BLaER1 (cell line): Measurements from ENCODE around the gene EMX1.

ENCODE experiments used
- H3K27ac ChIP-seq: shearing (Covaris generic); formaldehyde crosslinking; 2 replicates; pipeline ENCODE4 v1.8.1; 2022
- H3K27me3 ChIP-seq: shearing (Covaris generic); formaldehyde crosslinking; 2 replicates; pipeline ENCODE4 v1.8.1; 2022
- H3K36me3 ChIP-seq: shearing (Covaris generic); formaldehyde crosslinking; 2 replicates; pipeline ENCODE4 v1.8.1; 2022
- H3K4me1 ChIP-seq: shearing (Covaris generic); formaldehyde crosslinking; 2 replicates; pipeline ENCODE4 v1.8.1; 2022
- H3K4me2 ChIP-seq: shearing (Covaris generic); formaldehyde crosslinking; 2 replicates; pipeline ENCODE4 v1.8.1; 2022
- H3K4me3 ChIP-seq: shearing (Covaris generic); formaldehyde crosslinking; 2 replicates; pipeline ENCODE4 v1.8.1; 2022
- H3K9ac ChIP-seq: shearing (Covaris generic); formaldehyde crosslinking; 2 replicates; pipeline ENCODE4 v1.8.1; 2022
- H3K9me3 ChIP-seq: shearing (Covaris generic); formaldehyde crosslinking; 2 replicates; pipeline ENCODE4 v1.8.1; 2022
- H4K20me1 ChIP-seq: shearing (Covaris generic); formaldehyde crosslinking; 2 replicates; pipeline ENCODE4 v1.8.1; 2022
- Cebpa-rat ChIP-seq: shearing (Covaris generic); IDR thresholded peaks from 2 replicates; pipeline ENCODE4 v1.8.1; 2022

EMX1 gene

GRCh38 chr2:72914589-72915319 lies 2.6 kb upstream of the EMX1 start:
- H4K20me1 ChIP-seq = peaks cover 68% of the 10 kb centered on the region
- H3K4me1 ChIP-seq = peaks cover 36% of the 10 kb centered on the region
- no peak for TF ChIP-seq Cebpa-rat
- no peak overlapping the region for H3K9ac ChIP-seq
- no peak overlapping the region for H3K4me3 ChIP-seq
- no peak overlapping the region for H3K27ac ChIP-seq
- no peaks in the 10 kb centered on the region for H3K9me3 ChIP-seq
- H3K4me2 ChIP-seq = no peak overlapping the region
- no peaks in the 10 kb centered on the region for H3K36me3 ChIP-seq
- peaks cover 100% of the 10 kb centered on the region for H3K27me3 ChIP-seq

GRCh38 chr2:72915320-72915906 lies 1.9 kb upstream of the EMX1 start:
- H3K9ac ChIP-seq = no peak overlapping the region
- H3K9me3 ChIP-seq = no peaks in the 10 kb centered on the region
- TF ChIP-seq Cebpa-rat = no peak
- peak overlapping the region; percentile 97 for H3K4me2 ChIP-seq
- H4K20me1 ChIP-seq = peaks cover 75% of the 10 kb centered on the region
- no peaks in the 10 kb centered on the region for H3K36me3 ChIP-seq
- H3K27ac ChIP-seq = no peak overlapping the region
- peaks cover 43% of the 10 kb centered on the region for H3K4me1 ChIP-seq
- peak overlapping the region; percentile 65 for H3K4me3 ChIP-seq
- H3K27me3 ChIP-seq = peaks cover 100% of the 10 kb centered on the region

GRCh38 chr2:72915907-72916742 lies 1.2 kb upstream of the EMX1 start:
- TF ChIP-seq Cebpa-rat = no peak
- H3K4me1 ChIP-seq = peaks cover 46% of the 10 kb centered on the region
- peaks cover 78% of the 10 kb centered on the region for H4K20me1 ChIP-seq
- H3K4me2 ChIP-seq = peak overlapping the region; percentile 97
- peaks cover 100% of the 10 kb centered on the region for H3K27me3 ChIP-seq
- H3K9me3 ChIP-seq = no peaks in the 10 kb centered on the region
- H3K36me3 ChIP-seq = no peaks in the 10 kb centered on the region
- peak overlapping the region; percentile 65 for H3K4me3 ChIP-seq
- no peak overlapping the region for H3K27ac ChIP-seq
- 0 out of 2 replicates have a peak overlapping the region, but pooled peaks have one; percentile 28 for H3K9ac ChIP-seq

GRCh38 chr2:72916743-72917137 lies 579 bp upstream of the EMX1 start:
- Histone ChIP-seq H3K27ac (no peak overlapping the region), H4K20me1 (peaks cover 83% of the 10 kb centered on the region), H3K4me3 (peak overlapping the region; percentile 65), H3K36me3 (no peaks in the 10 kb centered on the region), H3K27me3 (peaks cover 100% of the 10 kb centered on the region), H3K4me2 (peak overlapping the region; percentile 97), H3K9me3 (no peaks in the 10 kb centered on the region), H3K9ac (0 out of 2 replicates have a peak overlapping the region, but pooled peaks have one; percentile 28), H3K4me1 (peaks cover 46% of the 10 kb centered on the region)
- TF ChIP-seq Cebpa-rat = no peak

GRCh38 chr2:72917877-72918553 lies 696 bp downstream of the EMX1 start:
- Histone ChIP-seq H4K20me1 (peaks cover 96% of the 10 kb centered on the region), H3K27me3 (peaks cover 100% of the 10 kb centered on the region), H3K4me3 (peak overlapping the region; percentile 65), H3K4me1 (peaks cover 46% of the 10 kb centered on the region), H3K27ac (no peak overlapping the region), H3K9me3 (no peaks in the 10 kb centered on the region), H3K36me3 (no peaks in the 10 kb centered on the region), H3K9ac (no peak overlapping the region), H3K4me2 (peak overlapping the region; percentile 97)
- TF ChIP-seq Cebpa-rat = no peak

GRCh38 chr2:72919414-72920317 lies 2.3 kb downstream of the EMX1 start:
- H3K36me3 ChIP-seq = no peaks in the 10 kb centered on the region
- H3K4me2 ChIP-seq = peak overlapping the region; percentile 47
- no peak overlapping the region for H3K9ac ChIP-seq
- H3K4me3 ChIP-seq = peak overlapping the region; percentile 30; the same call in 1 of the 2 replicates
- peaks cover 100% of the 10 kb centered on the region for H3K27me3 ChIP-seq
- H3K9me3 ChIP-seq = no peaks in the 10 kb centered on the region
- peaks cover 96% of the 10 kb centered on the region for H4K20me1 ChIP-seq
- no peak overlapping the region for H3K27ac ChIP-seq
- H3K4me1 ChIP-seq = peaks cover 56% of the 10 kb centered on the region
- no peak for TF ChIP-seq Cebpa-rat

GRCh38 chr2:72920318-72921087 lies 3.2 kb downstream of the EMX1 start:
- TF ChIP-seq Cebpa-rat = no peak
- H3K36me3 ChIP-seq = no peaks in the 10 kb centered on the region
- no peaks in the 10 kb centered on the region for H3K9me3 ChIP-seq
- H3K9ac ChIP-seq = no peak overlapping the region
- peaks cover 96% of the 10 kb centered on the region for H4K20me1 ChIP-seq
- peaks cover 100% of the 10 kb centered on the region for H3K27me3 ChIP-seq
- H3K4me3 ChIP-seq = peak overlapping the region; percentile 30
- H3K27ac ChIP-seq = no peak overlapping the region
- peaks cover 49% of the 10 kb centered on the region for H3K4me1 ChIP-seq
- peak overlapping the region; percentile 47 for H3K4me2 ChIP-seq
